AG10803 (cell line): ENCODE measurements around the gene CORO2A.

Source experiments
- DNase-seq: peaks from one replicate; pipeline ENCODE4 v3.0.0; 2010; ENCODE audit warnings: low read depth
- H3K4me3 ChIP-seq: 2 replicates; pipeline ENCODE4 v1.5.1; 2011; ENCODE audit warnings: mild to moderate bottlenecking, low read length, control low read depth
- TF ChIP-seq, protein P1 (sequence below): conservative IDR thresholded peaks from 2 replicates; pipeline ENCODE4 v1.5.1; 2011; ENCODE audit warnings: mild to moderate bottlenecking, low read length, control low read depth, inconsistent platforms

The CORO2A gene

DNA sequence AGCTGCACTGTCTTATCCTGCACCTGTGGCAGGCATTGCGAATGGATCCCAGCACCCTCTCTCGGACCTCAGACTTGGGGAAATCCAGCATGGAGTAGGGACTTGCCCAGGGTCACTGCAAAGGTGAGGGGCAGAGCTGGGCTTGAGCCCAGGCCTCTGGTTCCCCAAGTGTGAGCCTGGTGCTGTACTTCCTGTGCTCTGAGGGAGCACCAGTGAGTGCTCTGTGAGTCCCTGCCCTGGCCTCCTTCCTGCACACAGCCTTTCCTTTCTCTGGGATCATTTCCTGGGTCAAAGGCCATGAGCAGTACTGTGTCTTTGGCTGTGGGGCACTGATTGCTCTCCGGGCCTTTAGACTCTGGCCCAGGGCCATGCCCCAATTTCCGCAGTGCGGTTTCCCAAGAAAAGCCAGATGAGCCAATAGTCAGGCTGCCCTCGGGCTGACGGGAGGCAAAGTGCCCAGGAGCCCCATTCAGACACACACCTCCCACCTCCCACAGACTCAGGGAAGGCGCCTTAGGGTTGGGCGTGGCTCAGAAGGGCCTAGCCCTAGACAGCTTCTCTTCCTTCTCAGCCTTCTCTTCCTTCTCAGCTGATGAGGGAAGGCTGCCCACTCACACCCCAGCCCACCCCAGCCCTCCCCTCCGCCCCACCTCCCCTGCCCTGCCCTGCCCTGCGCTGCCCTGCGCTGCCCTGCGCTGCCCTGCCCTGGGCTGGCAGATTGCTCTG lies 50.1 kb downstream of the CORO2A start:
- no peak overlapping the region for H3K4me3 ChIP-seq
- TF ChIP-seq, protein P1, sequence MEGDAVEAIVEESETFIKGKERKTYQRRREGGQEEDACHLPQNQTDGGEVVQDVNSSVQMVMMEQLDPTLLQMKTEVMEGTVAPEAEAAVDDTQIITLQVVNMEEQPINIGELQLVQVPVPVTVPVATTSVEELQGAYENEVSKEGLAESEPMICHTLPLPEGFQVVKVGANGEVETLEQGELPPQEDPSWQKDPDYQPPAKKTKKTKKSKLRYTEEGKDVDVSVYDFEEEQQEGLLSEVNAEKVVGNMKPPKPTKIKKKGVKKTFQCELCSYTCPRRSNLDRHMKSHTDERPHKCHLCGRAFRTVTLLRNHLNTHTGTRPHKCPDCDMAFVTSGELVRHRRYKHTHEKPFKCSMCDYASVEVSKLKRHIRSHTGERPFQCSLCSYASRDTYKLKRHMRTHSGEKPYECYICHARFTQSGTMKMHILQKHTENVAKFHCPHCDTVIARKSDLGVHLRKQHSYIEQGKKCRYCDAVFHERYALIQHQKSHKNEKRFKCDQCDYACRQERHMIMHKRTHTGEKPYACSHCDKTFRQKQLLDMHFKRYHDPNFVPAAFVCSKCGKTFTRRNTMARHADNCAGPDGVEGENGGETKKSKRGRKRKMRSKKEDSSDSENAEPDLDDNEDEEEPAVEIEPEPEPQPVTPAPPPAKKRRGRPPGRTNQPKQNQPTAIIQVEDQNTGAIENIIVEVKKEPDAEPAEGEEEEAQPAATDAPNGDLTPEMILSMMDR = no peak
- peak; percentile 6 for DNase-seq

DNA sequence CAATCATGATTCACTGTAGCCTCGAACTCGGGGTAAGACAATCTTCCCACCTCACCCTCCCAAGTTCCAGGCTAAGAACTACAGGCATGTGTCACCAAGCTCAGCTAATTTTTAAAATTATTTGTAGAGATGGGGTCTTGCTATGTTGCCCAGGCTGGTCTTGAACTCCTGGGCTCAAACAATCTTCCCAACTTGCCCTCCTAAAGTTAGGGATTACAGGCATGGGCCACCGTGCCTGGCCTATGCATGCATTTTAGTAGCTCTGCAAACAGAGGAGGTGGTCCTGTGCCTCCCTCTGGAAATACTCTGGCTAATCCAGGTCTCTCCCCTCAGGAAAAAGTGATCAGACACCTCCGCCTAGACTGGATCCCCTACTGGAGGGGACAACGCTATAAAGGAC lies 51.9 kb downstream of the CORO2A start:
- TF ChIP-seq, protein P1 = no peak
- DNase-seq = no peak
- H3K4me3 ChIP-seq = no peak overlapping the region

DNA sequence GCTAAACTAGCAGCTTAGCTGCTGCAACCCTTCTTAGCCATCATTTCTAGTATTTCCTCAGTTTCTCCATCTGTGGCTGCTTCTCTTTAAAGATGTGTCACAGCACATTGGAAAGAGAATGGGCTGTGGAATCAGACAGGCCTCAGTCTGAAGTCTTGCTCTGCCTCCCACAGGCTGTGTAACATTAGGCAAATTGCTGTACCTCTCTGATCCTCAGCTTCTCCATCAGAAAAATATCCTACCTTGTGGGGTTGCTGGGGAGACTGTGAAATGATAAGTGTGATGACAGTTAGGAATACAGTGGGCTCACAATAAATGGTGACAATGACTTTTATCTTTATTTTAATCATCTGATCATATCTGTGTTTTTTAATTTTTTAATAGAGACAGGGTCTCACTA lies 55.9 kb downstream of the CORO2A start:
- TF ChIP-seq, protein P1 = no peak
- no peak overlapping the region for H3K4me3 ChIP-seq
- no peak for DNase-seq

DNA sequence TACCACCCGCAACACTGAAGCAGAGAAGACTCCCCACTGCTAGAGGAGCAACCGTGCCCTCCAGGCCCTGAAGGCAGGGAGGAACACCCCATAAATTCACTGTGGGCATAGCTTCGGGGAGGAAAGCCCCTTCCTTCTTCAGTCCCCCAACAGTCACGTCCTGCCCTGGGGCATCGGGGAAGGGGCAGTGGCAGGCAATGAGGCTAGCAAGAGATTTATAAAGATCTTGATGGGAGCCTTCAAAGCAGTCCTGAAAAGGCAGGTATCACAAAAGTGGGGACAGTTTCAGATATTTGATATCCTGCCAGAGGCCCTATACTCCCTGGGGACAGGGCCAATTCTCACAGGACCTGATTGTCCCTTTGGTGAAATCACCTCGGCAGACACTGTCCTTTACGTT lies 56.5 kb downstream of the CORO2A start:
- TF ChIP-seq, protein P1 = no peak
- no peak overlapping the region for H3K4me3 ChIP-seq
- no peak for DNase-seq

DNA sequence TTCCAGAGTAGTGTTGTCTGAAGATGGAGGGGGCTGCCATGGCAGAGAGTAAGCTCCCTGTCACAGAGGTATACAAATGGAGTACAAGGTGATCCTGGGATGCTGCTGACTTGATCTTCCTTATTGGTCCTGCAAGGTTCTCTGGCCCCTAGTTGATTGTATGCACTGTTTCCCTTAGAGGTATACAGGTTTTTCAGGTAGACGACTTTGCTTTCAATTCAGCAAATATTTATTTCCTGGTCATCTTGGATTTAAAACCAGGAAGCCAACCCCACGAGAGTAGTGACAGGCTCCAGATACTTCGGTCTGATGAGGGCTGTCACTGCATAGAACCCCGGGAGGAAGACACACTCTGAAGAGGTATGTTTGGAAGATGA lies 56.9 kb downstream of the CORO2A start:
- no peak for DNase-seq
- TF ChIP-seq, protein P1 = no peak
- no peak overlapping the region for H3K4me3 ChIP-seq

DNA sequence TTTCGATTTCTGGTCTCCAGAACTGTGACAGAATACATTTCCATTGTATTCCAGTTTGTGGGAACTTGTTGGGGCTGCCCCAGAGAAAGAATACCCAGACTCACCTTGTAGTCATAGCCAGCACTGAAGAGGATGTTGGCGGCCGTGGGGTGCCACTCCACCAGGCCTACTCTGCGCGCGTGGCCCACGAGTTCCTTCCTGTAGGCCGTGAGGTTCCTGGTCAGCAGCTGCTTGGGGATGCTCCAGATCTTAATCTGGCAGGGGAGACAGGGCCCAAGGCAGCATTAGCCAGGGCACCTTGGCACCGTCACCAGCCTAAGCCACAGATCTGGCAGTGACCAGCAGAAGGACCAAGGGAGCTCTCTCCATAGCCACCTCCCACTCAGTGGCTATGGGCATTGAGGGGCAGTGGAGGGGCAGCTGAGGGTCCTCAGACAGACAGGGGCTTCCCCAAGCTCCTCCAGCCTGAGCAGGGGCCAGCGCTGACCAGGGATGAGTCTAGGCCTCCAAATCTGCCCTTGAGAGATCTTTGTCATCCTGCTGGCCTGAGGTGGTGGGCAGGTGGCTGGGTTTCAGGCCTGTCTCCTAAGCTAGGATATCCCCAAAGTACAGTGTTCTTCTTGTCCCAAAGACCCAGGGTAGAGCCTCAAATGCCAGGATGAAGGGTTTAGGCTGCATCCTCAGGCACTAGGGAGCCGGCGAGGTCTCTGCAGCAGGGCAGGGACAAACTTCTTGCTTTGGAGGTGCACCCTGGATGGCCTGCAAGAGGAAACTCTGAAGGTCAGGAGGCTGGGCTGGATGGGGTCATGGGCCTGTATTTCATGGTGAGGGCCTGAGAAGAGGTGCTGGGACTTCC lies 57.5 kb downstream of the CORO2A start:
- no peak for DNase-seq
- TF ChIP-seq, protein P1 = no peak
- no peak overlapping the region for H3K4me3 ChIP-seq
